GM21786 (cell line): ENCODE measurements around the gene MYH15.

ENCODE experiments used
- ATAC-seq: cut with Tn5 transposase; IDR thresholded peaks from one replicate; pipeline ENCODE4 v1.9.1; 2021; ENCODE audit not compliant: unreplicated experiment

The MYH15 gene

GRCh38 chr3:108342837-108343486 is 167.4 kb downstream of the MYH15 start:
- no peak for ATAC-seq

- ATAC-seq: no peak
These were observed 168.5 kb downstream of the MYH15 start for GRCh38 chr3:108341911-108342310.

GRCh38 chr3:108338901-108339545 is 171.4 kb downstream of the MYH15 start:
- peak; percentile 41 for ATAC-seq

- no peak for ATAC-seq
These were observed 175.7 kb downstream of the MYH15 start for GRCh38 chr3:108334701-108335100.

GRCh38 chr3:108333961-108334360 is 176.4 kb downstream of the MYH15 start:
- no peak for ATAC-seq

GRCh38 chr3:108331792-108332191 is 178.6 kb downstream of the MYH15 start:
- ATAC-seq: no peak
